Activated gamma-delta T cell treated with Interleukin-2 at 50 U/mL for 16 hours (primary cell): ENCODE data around the gene HERC6.
"Not testable (repeated sequence)": the region's sequence is repeated elsewhere in the genome, so short reads cannot be mapped to it uniquely, and the experiment has no call there.

Experiments
- DNase-seq: peaks from one replicate; pipeline ENCODE4 v3.0.0-alpha.2; 2020

Gene HERC6

DNA sequence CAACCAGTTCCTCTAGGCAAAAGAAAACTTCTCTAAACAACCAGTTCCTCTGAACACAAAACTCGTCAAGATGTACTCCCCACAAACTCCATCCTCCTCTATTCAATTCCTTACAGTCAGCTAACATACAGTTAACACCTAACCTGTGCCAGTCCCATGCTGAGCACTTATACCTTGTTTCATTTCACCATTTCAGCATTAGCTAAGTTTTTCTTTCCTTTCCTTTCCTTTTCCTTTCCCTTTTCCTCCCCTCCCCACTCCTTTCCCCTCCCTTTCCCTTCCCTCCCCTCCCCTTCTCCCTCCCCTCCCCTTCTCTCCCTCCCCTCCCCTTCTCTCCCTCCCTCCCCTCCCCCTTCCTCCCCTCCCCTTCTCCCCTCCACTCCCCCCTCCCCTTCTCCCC, 13.1 kb downstream of the HERC6 start:
- DNase-seq, result no peak

DNA sequence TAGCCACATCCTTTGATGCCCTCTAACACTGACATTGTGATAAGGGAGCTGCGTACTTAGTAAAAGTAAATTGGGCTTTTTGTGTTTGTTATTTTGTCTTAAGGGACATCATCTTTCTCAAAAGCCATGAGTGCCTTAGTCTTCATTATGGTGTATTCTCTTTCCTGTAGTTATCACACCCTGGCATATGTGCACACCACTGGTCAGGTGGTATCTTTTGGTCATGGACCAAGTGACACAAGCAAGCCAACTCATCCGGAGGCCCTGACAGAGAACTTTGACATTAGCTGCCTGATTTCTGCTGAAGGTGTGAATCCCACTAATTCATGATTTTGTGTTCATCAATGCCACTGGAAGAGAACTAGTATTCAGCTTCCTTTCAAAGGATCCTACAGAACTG, 18.0 kb downstream of the HERC6 start:
- no peak for DNase-seq

DNA sequence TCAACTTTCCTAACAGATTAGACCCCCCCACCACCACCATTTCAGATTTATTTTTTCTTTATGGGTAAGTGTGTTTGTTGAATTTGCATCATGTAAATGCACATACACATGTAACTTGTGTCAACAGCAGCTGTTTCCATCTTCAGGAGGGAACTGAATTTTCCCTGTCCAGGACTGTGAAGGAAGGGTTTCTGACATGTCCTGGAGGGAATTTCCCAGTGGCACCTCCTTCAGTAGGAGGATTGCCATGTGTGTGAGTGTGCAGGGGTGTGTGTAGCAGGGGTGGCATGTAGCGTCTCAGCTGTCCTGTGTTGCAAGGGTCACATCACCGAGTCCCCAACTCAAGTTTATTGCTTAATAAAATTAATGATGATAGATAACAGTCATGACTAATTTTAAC, 19.7 kb downstream of the HERC6 start:
- DNase-seq, result no peak

DNA sequence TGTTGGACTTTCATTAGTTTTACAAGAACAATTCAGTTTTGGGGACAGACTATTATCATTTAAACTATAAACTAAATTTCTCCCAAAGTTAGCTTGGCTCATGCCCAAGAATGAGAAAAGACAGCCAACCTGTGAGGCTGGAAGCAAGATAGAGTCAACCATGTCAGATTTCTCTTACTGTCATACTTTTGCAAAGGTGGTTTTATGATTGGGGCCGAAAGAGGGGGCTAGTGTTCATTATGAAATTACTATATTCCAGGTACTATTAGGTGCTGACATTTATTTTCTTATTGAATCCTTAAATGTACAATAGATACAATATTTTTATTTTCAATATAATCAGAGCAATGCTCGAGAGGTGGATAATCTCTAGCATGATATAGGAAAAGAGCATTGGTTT, 30.6 kb downstream of the HERC6 start:
- no peak for DNase-seq

DNA sequence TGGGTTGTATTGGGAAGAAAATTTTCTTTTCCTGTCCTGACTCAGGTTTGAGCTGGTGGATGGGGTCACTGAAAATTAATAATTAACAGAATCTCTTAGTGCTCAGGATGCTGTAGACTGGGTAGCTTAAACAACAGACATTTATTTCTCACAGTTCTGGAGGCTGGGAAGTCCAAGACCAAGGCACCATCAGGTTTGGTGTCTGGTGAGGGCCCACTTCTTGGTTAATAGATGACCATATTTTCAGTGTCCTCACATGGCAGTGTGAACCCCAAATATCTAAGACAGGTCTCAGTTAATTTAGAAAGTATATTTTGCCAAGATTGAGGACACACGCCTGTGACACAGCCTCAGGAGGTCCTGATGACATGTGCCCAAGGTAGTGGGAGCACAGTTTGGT, 31.1 kb downstream of the HERC6 start:
- DNase-seq, result no peak

DNA sequence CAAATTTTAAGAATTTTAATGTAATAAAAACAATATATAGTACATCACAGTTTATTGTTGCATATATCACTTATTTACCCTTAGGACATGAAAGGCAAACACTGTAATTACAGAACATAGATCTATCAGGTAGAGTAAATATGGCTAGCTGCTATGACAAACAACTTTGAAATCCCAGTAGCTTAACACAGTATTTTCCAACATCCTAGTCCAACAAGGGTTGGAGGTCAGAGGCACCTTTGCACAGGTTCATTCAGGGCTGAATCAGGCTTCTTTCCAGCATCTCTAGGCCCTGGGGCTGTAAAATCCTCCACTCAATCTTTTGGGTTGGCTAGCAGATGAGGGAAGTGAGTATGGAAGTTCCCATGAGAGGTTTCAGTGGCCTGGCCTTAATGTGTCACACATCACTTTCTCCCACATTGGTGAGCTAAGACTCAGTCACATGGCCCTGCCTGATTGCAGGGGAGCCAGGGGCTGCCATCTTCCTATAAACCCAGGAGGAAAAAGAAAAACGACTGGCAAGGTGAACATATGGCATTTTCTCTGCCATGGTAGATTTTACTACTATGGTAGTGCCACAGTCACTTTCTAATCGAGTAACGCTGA, 32.9 kb downstream of the HERC6 start:
- no peak for DNase-seq

DNA sequence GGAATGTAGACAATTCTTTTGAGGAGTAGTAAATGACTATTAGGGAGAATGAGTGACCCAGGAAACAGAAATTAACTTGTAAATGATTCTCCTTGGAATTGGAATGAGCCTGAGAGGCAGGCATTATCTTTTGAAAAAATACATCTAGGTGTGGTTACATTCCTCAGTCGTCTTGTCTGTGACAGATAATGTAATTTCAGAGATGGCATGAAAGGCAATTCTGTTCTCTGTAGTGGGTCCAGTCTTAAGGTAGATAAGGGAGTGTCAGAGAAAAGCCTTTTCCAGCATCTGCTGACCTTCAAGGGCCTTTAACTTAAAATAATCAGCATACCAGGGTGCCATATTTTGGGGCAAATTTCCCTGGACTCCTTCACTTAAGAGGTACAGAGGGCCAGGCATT, 35.1 kb downstream of the HERC6 start:
- no peak for DNase-seq

DNA sequence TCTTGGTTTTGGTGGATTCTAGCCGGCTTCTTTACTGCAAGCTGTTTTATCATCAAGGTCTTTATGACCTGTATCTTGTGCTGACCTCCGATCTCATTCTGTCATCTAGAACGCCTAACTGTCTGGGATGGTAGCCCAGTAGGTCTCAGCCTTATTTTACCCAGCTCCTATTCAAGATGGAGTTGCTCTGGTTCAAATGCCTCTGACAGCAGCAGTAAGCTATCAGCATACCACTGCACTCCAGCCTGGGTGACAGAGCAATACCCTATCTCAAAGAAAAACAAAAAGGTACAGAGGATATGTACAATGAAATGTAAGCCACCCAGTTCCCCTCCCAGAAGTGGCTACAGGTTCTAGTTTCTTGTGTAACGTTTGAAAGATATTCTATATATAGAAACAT, 36.1 kb downstream of the HERC6 start:
- DNase-seq, result no peak

DNA sequence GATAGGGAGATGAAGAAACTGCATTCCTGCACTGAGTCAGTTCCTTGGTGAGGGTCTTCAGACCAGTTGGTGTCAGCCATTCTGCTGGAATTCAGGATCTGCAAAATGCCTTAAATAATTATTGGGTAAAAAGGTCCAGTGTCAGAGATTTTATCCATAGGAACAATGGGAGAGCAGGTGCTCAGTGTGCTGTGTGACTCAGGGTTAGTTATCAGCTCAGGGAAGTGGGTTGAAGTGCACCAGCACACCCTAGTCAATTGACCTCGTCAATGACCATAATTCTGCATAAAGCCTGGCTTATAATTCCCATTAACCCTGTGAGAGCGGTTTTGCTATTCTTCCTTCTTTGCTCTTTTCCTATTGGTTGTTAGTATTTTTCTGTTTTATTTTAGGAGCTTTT, 37.3 kb downstream of the HERC6 start:
- no peak for DNase-seq

DNA sequence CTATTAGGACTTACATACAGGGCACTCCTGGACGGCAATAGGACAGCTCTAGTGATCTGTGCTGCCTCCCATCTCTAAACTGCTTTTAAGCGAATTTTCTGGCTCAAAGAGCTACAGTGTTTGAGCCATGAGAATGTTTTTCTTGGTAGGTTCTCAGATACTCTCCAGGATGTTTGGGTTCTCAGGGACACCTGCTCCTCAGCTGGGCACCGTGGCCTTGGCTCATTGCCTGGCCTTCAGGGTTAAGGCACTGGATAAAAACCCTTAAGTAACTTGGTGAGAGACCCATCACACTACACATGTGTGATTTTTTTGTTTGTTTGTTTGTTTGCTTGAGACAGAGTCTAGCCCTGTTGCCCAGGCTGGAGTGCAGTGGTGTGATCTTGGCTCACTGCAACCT, 39.8 kb downstream of the HERC6 start:
- no peak for DNase-seq

DNA sequence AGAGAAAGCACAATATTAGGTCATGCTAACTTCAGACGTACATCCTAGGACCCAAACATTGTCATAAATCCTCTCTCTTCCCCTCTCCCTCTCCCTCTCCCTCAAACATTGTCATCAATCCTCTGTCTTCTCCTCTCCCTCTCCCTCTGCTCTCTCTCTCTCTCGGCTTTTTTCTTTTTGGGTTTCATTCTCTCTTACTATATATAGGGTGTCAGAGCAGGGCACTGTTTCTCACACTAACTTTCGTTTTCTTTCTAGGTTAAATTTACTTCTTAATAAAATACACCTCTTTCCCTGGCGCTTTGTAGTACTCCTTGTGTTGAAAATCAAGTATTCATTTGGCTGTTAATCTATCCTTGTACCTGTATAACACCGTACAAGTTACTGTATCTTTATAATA, 41.2 kb downstream of the HERC6 start:
- DNase-seq, result no peak

DNA sequence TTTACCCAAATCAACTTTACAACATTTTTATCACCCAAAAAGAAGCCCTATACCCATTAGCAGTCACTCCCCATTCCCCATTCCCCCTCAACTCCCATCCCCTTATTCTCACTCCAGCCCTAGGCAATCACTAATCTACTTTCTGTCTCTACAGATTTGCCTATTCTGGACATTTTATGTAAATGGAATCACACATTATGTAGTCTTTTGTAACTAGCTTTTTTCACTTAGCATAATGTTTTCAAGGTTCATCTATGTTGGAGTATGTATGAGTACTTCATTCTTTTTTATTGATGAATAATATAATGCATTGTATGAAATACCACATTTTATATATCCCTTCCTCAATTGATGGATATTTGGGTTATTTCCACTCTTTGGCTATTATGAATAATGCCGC, 42.2 kb downstream of the HERC6 start:
- no peak for DNase-seq

DNA sequence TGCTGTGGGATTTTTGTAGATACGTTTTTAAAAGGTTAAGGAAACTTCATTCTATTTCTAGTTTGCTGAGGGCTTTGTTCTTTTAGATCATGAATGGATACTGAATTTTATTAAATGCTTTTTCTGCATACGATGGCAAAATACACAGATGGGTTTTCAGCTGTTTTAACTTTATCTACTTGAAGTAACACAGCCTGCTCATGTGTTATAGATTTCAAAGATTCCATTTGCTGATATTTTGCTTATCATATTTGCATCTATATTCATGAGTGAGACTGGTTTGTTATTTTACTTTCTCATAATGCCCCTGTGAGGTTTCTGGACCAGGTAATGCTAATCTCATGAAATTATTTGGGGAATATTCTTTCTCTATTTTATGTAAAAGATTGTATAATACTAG, 43.8 kb downstream of the HERC6 start:
- DNase-seq, result no peak

DNA sequence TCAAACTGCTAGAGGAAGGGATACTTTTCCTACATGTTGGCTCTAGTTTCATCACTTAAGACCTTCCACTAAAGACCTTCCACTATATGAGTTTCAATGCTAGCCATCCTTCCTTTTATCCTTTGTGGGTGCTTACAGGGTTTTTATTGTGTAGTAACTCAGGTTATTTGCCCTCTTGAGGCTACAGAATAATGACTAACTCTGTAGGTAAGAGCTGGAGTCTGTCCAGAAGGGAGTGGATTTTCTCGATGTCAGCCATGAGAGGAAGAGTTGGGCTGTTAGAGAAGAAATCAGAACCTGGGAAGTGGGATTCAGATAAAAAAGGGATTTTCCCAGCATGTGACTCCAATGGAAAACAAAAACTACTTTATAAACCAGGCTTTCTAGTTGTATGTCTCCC, 50.7 kb downstream of the HERC6 start:
- no peak for DNase-seq

DNA sequence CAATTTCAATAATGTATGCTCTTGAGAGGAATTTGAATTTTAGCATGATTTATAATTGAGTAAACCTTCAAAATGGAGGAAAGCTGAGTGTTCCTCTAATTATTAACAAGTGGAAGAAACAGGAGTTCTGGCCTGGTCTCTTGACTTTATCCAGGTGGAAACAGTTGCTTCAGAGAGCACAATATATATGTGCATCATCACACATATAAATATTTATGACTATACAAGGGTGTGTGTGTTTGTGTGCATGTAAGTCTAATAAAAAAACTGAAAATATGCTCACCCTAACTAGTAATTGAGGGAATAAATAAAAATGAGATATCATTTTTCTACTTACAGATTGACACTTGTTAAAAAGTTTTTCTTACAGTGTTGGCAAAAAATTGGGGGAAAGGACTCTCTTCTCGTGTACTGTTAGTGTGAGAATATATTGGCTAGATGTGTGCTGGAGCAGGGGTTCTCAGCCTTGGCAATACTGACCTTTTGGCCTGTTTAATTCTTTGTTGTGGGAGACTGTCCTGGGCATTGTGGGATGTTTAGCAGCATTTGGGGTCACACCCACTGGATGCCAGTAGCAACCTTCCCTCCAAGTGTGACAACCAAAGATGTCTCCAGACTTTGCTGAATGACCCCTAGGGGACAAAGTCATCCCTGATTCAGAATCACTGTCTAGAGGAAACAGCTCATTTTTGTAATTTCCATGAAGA, 57.5 kb downstream of the HERC6 start:
- no peak for DNase-seq

DNA sequence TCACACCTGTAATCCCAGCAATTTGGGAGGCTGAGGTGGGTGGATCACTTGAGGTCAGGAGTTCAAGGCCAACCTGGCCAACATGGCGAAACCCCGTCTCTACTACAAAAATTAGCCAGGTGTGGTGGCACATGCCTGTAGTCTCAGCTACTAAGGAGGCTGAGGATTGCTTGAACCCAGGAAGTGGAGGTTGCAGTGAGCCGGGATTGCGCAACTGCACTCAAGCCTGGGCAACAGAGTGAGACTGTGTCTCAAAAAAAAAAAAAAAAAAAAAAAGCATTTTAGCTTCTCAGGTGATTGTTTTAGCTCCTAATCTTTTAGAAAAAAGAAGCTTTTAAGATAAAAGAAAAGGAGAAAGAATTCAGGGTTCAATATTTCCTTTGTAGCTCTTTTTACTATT, 59.2 kb downstream of the HERC6 start:
- DNase-seq, result not testable (repeated sequence)

DNA sequence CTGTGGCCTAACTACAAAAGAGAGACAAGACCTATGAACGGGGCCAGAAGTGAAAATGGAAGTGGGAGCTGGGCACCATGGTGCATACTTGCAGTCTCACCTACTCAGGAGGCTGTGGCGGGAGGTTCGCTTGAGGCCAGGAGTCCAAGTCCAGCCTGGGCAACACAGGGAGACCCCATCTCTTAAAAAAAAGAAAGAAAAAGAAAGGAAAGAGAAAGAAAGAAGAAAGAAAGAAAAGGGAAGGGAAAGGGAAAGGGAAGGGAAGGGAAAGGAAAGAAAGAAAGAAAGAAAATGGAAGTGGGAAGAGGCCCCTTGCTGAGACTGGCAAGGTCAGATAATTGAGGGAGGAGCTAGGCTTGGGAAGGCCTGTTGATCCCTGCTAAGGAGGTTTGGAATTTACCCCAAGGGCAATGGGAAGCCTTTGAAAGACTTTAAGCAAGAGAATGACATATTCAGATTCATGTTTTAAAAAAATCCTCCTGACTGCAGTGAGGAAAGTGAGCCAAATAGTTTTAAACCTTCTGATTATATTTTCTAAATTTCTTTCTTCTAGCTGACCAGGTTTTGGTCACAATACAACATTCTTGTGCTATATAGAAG, 60.6 kb downstream of the HERC6 start:
- DNase-seq, result no peak

DNA sequence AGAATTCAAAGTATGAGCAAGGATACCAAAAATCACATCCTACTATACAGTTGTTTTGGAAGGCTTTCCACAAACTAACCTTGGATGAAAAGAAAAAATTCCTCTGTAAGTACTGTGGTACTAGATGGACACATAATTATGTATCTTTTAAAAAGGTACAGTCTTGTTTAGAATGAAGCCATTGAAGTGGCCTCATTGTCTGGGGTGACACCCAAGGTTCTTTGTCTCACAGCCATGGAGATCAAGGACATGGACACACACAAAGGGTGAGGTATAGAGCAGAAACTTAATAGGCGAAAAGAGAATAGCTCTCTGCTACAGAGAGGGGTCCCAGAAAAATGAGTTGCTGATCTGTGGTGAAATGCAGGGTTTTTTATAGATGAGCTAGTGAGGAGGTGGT, 61.5 kb downstream of the HERC6 start:
- no peak for DNase-seq

DNA sequence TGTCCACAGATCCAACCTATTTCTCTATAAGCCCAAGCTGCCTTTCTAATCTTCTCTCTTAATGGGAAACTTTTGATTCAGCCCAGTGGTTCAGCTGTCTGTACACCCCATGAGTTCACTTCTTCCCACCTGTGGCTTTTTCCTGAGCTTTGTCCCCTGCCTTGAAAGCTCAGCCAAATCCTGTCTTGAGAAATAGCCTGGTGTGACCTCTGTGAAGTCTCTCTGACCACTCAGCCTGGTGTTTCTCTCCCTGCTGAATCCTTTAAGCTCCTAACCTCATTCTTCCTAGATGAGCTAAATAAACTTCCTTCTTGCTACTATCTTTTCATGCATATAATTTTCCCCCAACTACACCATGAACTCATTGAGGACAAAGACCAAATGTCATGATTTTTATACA, 63.0 kb downstream of the HERC6 start:
- DNase-seq, result no peak

DNA sequence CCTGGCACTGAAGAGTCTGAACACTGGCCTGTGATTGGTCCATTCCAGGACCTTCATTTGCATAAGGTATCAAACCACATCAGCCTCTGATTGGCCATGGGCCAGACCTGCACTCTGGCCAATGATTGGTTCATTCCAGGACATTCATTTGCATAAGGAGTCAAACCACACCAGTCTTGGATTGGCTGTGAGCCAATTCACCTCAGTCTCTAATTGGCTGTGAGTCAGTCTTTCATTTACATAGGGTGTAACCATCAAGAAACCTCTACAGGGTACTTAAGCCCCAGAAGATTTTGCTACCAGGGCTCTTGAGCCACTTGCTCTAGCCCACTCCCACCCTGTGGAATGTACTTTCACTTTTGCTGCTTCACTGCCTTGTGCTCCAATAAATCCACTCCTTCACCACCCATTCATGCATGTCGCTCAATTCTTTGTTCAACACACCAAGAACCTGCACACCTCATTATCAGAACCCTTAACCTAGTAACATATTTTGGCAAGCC, 64.1 kb downstream of the HERC6 start:
- no peak for DNase-seq

DNA sequence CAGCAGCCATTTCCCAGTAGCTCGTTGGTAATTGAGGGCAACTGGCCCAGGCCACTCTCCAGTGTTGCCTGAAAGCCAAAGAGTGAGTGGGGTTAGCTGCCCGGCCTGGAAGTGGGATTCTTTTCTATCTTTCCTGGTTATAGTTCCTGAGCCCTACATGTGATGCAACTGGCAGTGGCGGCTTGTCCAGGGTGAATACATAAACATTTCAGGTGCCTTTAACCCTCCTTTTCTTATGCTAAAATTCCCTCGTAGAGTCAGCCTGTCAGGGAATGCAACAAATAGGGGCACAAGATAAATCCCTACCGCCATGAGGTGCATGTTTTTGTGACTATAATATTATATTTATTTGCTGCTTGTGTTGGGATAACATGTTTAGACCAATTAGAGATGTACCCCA, 64.8 kb downstream of the HERC6 start:
- DNase-seq, result no peak

DNA sequence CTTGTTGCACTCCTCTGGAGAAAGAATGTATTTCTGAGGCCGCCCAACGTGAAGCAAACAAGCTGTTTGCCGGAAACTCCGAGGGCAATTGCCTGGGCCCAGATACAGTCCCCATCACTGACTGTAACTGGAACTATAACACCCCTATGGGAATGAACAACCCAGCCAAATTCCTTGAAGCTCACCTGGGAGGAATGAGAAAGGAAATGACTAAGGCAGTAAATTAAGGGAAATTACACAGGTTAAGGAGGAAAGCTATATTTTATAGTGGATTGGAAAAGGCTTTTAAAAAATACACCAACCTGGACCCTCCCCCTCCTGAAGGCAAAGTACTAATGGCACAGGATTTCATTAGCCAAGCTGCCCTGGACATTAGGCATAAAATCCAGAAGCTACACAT, 66.6 kb downstream of the HERC6 start:
- no peak for DNase-seq

DNA sequence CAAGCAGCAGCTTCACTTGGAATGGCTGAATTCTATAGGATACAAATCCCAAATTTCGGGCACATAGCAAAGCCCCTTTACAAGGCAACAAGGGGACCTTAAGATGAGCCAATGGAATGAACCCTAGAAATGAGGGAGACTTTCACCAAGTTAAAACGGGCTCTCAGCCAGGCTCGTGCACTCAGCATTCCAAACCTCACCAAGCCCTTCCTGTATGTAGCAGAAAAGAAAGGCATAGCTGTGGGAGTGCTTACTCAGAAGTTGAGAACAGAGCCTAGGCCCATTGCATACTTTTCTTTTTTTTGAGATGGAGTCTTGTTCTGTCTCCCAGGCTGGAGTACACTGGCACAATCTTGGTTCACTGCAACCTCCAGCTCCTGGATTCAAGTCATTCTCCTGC, 67.5 kb downstream of the HERC6 start:
- no peak for DNase-seq

DNA sequence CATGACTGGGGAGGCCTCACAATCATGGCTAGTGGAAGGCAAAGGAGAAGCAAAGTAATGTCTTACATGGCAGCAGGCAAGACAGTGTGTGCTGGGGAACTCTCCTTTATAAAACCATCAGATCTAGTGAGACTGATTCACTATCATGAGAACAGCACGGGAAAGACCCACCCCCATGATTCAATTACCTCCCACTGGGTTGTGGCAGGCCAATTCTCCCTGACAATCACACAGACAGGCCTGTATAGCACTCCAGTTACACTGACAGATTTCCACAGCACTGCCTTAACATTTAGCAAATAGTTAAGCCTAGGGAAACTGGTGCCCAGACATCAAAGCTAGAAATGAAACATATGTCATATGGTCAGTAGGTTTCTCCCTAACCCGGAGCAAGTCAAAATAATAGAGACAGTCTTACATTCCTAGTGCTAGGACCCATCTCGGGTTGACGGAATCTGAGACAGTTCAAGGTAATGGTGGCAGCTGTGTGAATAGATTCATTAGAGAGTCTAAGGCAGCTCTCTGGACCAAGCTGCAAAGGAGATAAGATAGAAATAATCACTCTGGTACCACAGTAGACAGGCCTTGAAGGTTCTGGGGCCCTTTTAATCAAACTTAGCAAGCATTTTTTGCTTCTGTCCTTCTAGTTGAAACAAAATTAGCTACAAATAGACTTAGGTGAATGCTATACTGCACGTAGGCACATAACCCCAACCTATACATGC, 68.9 kb downstream of the HERC6 start:
- no peak for DNase-seq
